HEK293 (cell line): ENCODE data around the gene SLFNL1.
A peak's percentile ranks its signal among the peaks of the same experiment; 100 is the strongest.

ENCODE experiments used
- CTCF ChIA-PET: fragments of 350-600 bp; formaldehyde crosslinking; extraction: SDS; loops from one replicate; lab custom pipeline; 2021; ENCODE audit warnings: antibody characterized with exemption; lab: Yijun Ruan, JAX
- POLR2A ChIA-PET: fragments of 300-600 bp; formaldehyde crosslinking; extraction: SDS; loops from one replicate; lab custom pipeline; 2020; ENCODE audit warnings: antibody characterized with exemption, inconsistent platforms; lab: Yijun Ruan, JAX
- H3K27ac ChIP-seq: fragments of 200-500 bp; sonication (Bioruptor generic); 2 replicates; pipeline ENCODE4 v1.5.1; 2014; ENCODE audit warnings: low read depth, low read length, control low read depth, inconsistent platforms; ENCODE audit errors: extremely low read depth
- H3K36me3 ChIP-seq, 2 experiments: fragments of 200-500 bp in 1 of 2; sonication (Bioruptor generic) in 1 of 2; 1 replicate in 1 of 2; 2 replicates in 1 of 2; pipeline ENCODE4 v1.5.1; 2014 to 2017; ENCODE audit warnings: inconsistent platforms in 2 of 2, low read length in 2 of 2; ENCODE audit not compliant: control insufficient read depth in 2 of 2, insufficient read depth in 1 of 2
- H3K4me1 ChIP-seq: fragments of 200-500 bp; sonication (Bioruptor generic); 2 replicates; pipeline ENCODE4 v1.5.1; 2014; ENCODE audit warnings: mild to moderate bottlenecking, low read length, inconsistent platforms; ENCODE audit not compliant: control insufficient read depth, insufficient read depth
- H3K4me3 ChIP-seq: 2 replicates; pipeline ENCODE4 v1.5.1; 2011; ENCODE audit warnings: low read depth, mild to moderate bottlenecking, control low read depth, low read length, moderate library complexity
- H3K9me3 ChIP-seq: fragments of 200-500 bp; sonication (Bioruptor generic); 2 replicates; pipeline ENCODE4 v1.5.1; 2014; ENCODE audit warnings: low read depth, low read length, inconsistent platforms; ENCODE audit not compliant: control insufficient read depth, insufficient read depth
- MEIS1 ChIP-seq: sonication (generic); formaldehyde crosslinking; IDR thresholded peaks from 2 replicates; pipeline ENCODE4 v1.8.1; 2022; ENCODE audit warnings: missing genetic modification reagents, mild to moderate bottlenecking, borderline replicate concordance
- YY2 ChIP-seq: fragments of 450-650 bp; formaldehyde crosslinking; IDR thresholded peaks from 2 replicates; pipeline ENCODE4 v1.5.1; 2016; ENCODE audit warnings: missing biosample characterization, missing genetic modification characterization
- ZNF121 ChIP-seq: fragments of 450-650 bp; formaldehyde crosslinking; IDR thresholded peaks from 2 replicates; pipeline ENCODE4 v1.5.1; 2016; ENCODE audit warnings: missing biosample characterization, missing genetic modification characterization
- ZNF132 ChIP-seq: fragments of 450-650 bp; formaldehyde crosslinking; IDR thresholded peaks from 2 replicates; pipeline ENCODE4 v1.5.1; 2017; ENCODE audit warnings: missing biosample characterization, missing genetic modification characterization, borderline replicate concordance
- ZNF214 ChIP-seq: fragments of 450-650 bp; formaldehyde crosslinking; IDR thresholded peaks from 2 replicates; pipeline ENCODE4 v1.5.1; 2017; ENCODE audit warnings: missing biosample characterization, mild to moderate bottlenecking, missing genetic modification characterization, borderline replicate concordance
- ZNF350 ChIP-seq: fragments of 450-650 bp; formaldehyde crosslinking; IDR thresholded peaks from 2 replicates; pipeline ENCODE4 v1.5.0; 2017; ENCODE audit warnings: missing biosample characterization, mild to moderate bottlenecking, missing genetic modification characterization
- ZNF354C ChIP-seq: fragments of 450-650 bp; formaldehyde crosslinking; IDR thresholded peaks from 2 replicates; pipeline ENCODE4 v1.5.1; 2016; ENCODE audit warnings: missing biosample characterization, missing genetic modification characterization, low read depth, borderline replicate concordance
- ZNF433 ChIP-seq: fragments of 450-650 bp; formaldehyde crosslinking; IDR thresholded peaks from 2 replicates; pipeline ENCODE4 v1.5.1; 2016; ENCODE audit warnings: missing biosample characterization, missing genetic modification characterization, low read depth
- TF ChIP-seq, protein P1 (sequence below): fragments of 450-650 bp; formaldehyde crosslinking; IDR thresholded peaks from 2 replicates; pipeline ENCODE4 v1.5.1; 2017; ENCODE audit warnings: missing biosample characterization, missing genetic modification characterization
- TF ChIP-seq, protein P2 (sequence below): fragments of 450-650 bp; formaldehyde crosslinking; IDR thresholded peaks from 2 replicates; pipeline ENCODE4 v1.5.0; 2017; ENCODE audit warnings: missing biosample characterization, missing genetic modification characterization, borderline replicate concordance
- TF ChIP-seq, protein P3 (sequence below): fragments of 450-650 bp; formaldehyde crosslinking; IDR thresholded peaks from 2 replicates; pipeline ENCODE4 v1.5.1; 2016; ENCODE audit warnings: missing biosample characterization, missing genetic modification characterization
- TF ChIP-seq, protein P4 (sequence below): fragments of 450-650 bp; formaldehyde crosslinking; IDR thresholded peaks from 2 replicates; pipeline ENCODE4 v1.5.1; 2016; ENCODE audit warnings: missing biosample characterization, missing genetic modification characterization
- TF ChIP-seq, protein P5 (sequence below): fragments of 450-650 bp; formaldehyde crosslinking; IDR thresholded peaks from 2 replicates; pipeline ENCODE4 v1.5.1; 2016; ENCODE audit warnings: missing biosample characterization, missing genetic modification characterization
- TF ChIP-seq, protein P6 (sequence below): fragments of 450-650 bp; formaldehyde crosslinking; optimal IDR thresholded peaks from 2 replicates; pipeline ENCODE3; 2016; ENCODE audit warnings: missing biosample characterization, mild to moderate bottlenecking, missing genetic modification characterization

Gene SLFNL1

DNA sequence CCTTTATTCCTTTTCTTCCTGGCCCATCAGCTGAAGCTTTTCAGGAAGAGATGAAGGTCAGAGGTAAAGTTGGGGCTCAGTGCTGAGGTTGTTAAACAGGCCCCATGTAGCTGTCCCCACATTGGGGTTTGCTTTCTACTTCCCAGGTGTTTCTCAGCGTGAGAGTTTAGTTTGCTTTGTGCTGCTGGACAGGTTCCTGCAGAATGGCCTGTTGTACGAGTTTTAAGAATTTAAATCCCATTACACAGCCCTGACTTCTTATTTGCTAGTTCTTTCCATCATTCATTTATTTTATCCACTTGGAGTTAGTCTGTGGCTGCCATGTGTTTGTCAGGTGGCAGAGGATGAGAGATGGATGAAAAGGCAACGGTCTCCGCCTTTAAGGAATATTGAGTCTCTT lies 22.9 kb downstream of the SLFNL1 start:
- CTCF ChIA-PET, result interaction anchor here (0.6 to 0.7 kb wide), 2 partner anchors 44 to 49 kb away, joined by 3 to 5 read pairs; no protein-coding TSS in a partner anchor
- H3K36me3 ChIP-seq, result peaks cover 59 to 99% of the 10 kb centered on the region in 2 experiments
- TF ChIP-seq, protein P1, sequence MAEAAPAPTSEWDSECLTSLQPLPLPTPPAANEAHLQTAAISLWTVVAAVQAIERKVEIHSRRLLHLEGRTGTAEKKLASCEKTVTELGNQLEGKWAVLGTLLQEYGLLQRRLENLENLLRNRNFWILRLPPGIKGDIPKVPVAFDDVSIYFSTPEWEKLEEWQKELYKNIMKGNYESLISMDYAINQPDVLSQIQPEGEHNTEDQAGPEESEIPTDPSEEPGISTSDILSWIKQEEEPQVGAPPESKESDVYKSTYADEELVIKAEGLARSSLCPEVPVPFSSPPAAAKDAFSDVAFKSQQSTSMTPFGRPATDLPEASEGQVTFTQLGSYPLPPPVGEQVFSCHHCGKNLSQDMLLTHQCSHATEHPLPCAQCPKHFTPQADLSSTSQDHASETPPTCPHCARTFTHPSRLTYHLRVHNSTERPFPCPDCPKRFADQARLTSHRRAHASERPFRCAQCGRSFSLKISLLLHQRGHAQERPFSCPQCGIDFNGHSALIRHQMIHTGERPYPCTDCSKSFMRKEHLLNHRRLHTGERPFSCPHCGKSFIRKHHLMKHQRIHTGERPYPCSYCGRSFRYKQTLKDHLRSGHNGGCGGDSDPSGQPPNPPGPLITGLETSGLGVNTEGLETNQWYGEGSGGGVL (tag by site-specific recombination), result no peak
- no peak overlapping the region for H3K4me3 ChIP-seq
- H3K9me3 ChIP-seq, result no peaks in the 10 kb centered on the region
- no peak overlapping the region for H3K27ac ChIP-seq
- POLR2A ChIA-PET, result no interaction called here
- peaks cover 7% of the 10 kb centered on the region for H3K4me1 ChIP-seq

DNA sequence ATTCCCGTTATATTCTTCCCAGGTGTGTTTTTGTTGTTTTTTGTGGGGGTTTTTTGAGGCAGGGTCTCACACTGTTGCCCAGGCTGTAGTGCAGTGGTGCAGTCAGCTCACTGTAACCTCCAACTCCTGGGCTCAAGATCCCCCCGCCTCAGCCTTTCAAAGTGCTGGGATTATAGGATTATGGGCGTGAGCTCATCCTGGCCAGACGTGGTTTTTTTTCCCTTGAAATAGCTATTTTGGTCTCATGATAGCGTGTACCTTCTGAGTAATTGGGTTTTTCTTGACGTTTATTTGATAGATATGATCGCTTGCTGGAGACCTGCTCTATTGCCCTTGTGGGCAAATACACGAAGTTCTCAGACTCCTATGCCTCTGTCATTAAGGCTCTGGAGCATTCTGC lies 24.4 kb downstream of the SLFNL1 start:
- H3K36me3 ChIP-seq, result peaks cover 70 to 99% of the 10 kb centered on the region in 2 experiments
- no peaks in the 10 kb centered on the region for H3K9me3 ChIP-seq
- TF ChIP-seq ZNF121 (tag by site-specific recombination), result 0 out of 2 replicates have a peak, but pooled peaks have one; percentile 33
- TF ChIP-seq, protein P2, sequence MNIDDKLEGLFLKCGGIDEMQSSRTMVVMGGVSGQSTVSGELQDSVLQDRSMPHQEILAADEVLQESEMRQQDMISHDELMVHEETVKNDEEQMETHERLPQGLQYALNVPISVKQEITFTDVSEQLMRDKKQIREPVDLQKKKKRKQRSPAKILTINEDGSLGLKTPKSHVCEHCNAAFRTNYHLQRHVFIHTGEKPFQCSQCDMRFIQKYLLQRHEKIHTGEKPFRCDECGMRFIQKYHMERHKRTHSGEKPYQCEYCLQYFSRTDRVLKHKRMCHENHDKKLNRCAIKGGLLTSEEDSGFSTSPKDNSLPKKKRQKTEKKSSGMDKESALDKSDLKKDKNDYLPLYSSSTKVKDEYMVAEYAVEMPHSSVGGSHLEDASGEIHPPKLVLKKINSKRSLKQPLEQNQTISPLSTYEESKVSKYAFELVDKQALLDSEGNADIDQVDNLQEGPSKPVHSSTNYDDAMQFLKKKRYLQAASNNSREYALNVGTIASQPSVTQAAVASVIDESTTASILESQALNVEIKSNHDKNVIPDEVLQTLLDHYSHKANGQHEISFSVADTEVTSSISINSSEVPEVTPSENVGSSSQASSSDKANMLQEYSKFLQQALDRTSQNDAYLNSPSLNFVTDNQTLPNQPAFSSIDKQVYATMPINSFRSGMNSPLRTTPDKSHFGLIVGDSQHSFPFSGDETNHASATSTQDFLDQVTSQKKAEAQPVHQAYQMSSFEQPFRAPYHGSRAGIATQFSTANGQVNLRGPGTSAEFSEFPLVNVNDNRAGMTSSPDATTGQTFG, result no peak
- ChIA-PET CTCF (interaction anchor here (0.5 kb wide), 1 partner anchor 18 kb away, joined by 3 read pairs; no protein-coding TSS in a partner anchor), POLR2A (interaction anchor here (1.8 kb wide), 1 partner anchor 18 kb away, joined by 7 read pairs; the partner anchor contains the start of gene CTPS1)
- no peak overlapping the region for H3K4me3 ChIP-seq
- no peaks in the 10 kb centered on the region for H3K4me1 ChIP-seq
- no peak overlapping the region for H3K27ac ChIP-seq

DNA sequence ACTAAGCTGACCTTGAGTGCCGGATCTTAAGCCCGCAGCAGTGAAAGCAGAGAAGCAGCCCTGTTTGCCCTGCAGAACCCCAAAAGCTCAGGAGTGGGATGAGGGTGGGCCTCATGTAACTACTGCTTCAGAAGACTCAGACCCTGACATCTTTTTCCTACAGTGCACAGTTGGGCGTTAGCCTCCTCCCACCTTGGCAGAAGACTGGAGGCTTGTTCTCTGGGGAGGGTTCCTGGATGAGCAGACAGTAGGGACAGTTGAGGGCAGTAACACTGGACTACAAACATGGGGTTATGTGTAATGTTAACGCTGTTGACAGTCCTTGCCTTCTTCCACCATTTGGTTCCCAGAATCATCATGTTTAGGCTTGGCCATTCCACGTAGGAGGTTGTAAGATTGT lies 32.5 kb downstream of the SLFNL1 start:
- POLR2A ChIA-PET, result interaction anchor here (1.1 kb wide), 1 partner anchor 14 kb away, joined by 3 read pairs; no protein-coding TSS in a partner anchor
- H3K27ac ChIP-seq, result no peak overlapping the region
- TF ChIP-seq ZNF433 (tag by site-specific recombination) (no peak), ZNF214 (tag by site-specific recombination) (no peak), YY2 (tag by site-specific recombination) (no peak), ZNF354C (tag by site-specific recombination) (no peak), ZNF350 (tag by site-specific recombination) (no peak), MEIS1 (CRISPR knock-in tag) (no peak), ZNF132 (tag by site-specific recombination) (no peak)
- TF ChIP-seq, protein P3, sequence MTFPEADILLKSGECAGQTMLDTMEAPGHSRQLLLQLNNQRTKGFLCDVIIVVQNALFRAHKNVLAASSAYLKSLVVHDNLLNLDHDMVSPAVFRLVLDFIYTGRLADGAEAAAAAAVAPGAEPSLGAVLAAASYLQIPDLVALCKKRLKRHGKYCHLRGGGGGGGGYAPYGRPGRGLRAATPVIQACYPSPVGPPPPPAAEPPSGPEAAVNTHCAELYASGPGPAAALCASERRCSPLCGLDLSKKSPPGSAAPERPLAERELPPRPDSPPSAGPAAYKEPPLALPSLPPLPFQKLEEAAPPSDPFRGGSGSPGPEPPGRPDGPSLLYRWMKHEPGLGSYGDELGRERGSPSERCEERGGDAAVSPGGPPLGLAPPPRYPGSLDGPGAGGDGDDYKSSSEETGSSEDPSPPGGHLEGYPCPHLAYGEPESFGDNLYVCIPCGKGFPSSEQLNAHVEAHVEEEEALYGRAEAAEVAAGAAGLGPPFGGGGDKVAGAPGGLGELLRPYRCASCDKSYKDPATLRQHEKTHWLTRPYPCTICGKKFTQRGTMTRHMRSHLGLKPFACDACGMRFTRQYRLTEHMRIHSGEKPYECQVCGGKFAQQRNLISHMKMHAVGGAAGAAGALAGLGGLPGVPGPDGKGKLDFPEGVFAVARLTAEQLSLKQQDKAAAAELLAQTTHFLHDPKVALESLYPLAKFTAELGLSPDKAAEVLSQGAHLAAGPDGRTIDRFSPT (tag by site-specific recombination), result no peak
- TF ChIP-seq, protein P4, sequence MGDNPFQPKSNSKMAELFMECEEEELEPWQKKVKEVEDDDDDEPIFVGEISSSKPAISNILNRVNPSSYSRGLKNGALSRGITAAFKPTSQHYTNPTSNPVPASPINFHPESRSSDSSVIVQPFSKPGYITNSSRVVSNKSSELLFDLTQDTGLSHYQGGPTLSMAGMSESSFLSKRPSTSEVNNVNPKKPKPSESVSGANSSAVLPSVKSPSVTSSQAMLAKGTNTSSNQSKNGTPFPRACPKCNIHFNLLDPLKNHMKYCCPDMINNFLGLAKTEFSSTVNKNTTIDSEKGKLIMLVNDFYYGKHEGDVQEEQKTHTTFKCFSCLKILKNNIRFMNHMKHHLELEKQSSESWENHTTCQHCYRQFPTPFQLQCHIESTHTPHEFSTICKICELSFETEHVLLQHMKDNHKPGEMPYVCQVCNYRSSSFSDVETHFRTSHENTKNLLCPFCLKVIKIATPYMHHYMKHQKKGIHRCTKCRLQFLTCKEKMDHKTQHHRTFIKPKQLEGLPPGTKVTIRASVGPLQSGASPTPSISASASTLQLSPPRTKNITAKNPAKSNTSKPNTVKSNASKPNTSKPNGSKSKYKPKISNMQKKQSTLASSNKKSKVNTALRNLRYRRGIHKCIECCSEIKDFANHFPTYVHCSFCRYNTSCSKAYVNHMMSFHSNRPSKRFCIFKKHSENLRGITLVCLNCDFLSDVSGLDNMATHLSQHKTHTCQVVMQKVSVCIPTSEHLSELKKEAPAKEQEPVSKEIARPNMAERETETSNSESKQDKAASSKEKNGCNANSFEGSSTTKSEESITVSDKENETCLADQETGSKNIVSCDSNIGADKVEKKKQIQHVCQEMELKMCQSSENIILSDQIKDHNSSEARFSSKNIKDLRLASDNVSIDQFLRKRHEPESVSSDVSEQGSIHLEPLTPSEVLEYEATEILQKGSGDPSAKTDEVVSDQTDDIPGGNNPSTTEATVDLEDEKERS (tag by site-specific recombination), result no peak
- TF ChIP-seq, protein P5, sequence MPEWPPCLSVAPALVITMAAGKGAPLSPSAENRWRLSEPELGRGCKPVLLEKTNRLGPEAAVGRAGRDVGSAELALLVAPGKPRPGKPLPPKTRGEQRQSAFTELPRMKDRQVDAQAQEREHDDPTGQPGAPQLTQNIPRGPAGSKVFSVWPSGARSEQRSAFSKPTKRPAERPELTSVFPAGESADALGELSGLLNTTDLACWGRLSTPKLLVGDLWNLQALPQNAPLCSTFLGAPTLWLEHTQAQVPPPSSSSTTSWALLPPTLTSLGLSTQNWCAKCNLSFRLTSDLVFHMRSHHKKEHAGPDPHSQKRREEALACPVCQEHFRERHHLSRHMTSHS (tag by site-specific recombination), result no peak
- TF ChIP-seq, protein P6, sequence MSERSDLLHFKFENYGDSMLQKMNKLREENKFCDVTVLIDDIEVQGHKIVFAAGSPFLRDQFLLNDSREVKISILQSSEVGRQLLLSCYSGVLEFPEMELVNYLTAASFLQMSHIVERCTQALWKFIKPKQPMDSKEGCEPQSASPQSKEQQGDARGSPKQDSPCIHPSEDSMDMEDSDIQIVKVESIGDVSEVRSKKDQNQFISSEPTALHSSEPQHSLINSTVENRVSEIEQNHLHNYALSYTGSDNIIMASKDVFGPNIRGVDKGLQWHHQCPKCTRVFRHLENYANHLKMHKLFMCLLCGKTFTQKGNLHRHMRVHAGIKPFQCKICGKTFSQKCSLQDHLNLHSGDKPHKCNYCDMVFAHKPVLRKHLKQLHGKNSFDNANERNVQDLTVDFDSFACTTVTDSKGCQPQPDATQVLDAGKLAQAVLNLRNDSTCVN (tag by site-specific recombination), result no peak
- H3K4me3 ChIP-seq, result no peak overlapping the region
- no peaks in the 10 kb centered on the region for H3K9me3 ChIP-seq
- no peaks in the 10 kb centered on the region for H3K4me1 ChIP-seq
- peaks cover 54 to 100% of the 10 kb centered on the region in 2 experiments for H3K36me3 ChIP-seq
- CTCF ChIA-PET, result interaction anchor here (0.7 kb wide), 1 partner anchor 66 kb away, joined by 3 read pairs; no protein-coding TSS in a partner anchor
